DOHH2 (cell line): Measurements from ENCODE around the gene PHETA2.

Source experiments
- CTCF ChIP-seq: fragments of 200-600 bp; sonication (generic); IDR thresholded peaks from one replicate; pipeline ENCODE4 v1.5.1; 2014; ENCODE audit warnings: antibody characterized with exemption, mild to moderate bottlenecking, low read depth, low read length; ENCODE audit not compliant: poor library complexity, severe bottlenecking
- EZH2phosphoT487 ChIP-seq: fragments of 200-600 bp; sonication (generic); IDR thresholded peaks from 2 replicates; pipeline ENCODE4 v1.6.1; 2017; ENCODE audit warnings: borderline replicate concordance, mild to moderate bottlenecking, antibody characterized with exemption, low read length, moderate library complexity, mixed read lengths

GRCh38 chr22:42074846-42075676 lies 1.0 kb downstream of the PHETA2 start:
- TF ChIP-seq CTCF (no peak), EZH2phosphoT487 (no peak)
